SU-DHL-6 (cell line): ENCODE results near the gene ZNF304.

Experiments
- H2AFZ ChIP-seq: fragments of 200-600 bp; sonication (generic); 2 replicates; pipeline ENCODE4 v1.6.1; 2014; ENCODE audit warnings: low read depth, mild to moderate bottlenecking, moderate library complexity, mixed read lengths, antibody characterized with exemption, low read length; ENCODE audit not compliant: severe bottlenecking
- H3F3A ChIP-seq: fragments of 200-600 bp; shearing (Covaris generic); 2 replicates; pipeline ENCODE4 v1.6.0; 2016; ENCODE audit warnings: antibody characterized with exemption, mild to moderate bottlenecking; ENCODE audit not compliant: insufficient read depth
- H3K27ac ChIP-seq: fragments of 200-600 bp; sonication (generic); 2 replicates; pipeline ENCODE4 v1.5.1; 2016; ENCODE audit warnings: low read depth, mild to moderate bottlenecking, low read length, moderate library complexity, mixed read lengths
- H3K27me3 ChIP-seq: fragments of 200-600 bp; sonication (generic), shearing (Covaris generic); 2 replicates; pipeline ENCODE4 v1.6.0; 2014; ENCODE audit warnings: mild to moderate bottlenecking, low read length
- H3K36me3 ChIP-seq: fragments of 200-600 bp; sonication (generic); 2 replicates; pipeline ENCODE4 v1.6.1; 2014; ENCODE audit warnings: mild to moderate bottlenecking, low read length, mixed read lengths
- H3K4me2 ChIP-seq: fragments of 300-600, 200-600 bp; shearing (Covaris generic), sonication (generic); 2 replicates; pipeline ENCODE4 v1.6.0; 2014; ENCODE audit warnings: low read length, low read depth, mild to moderate bottlenecking; ENCODE audit not compliant: poor library complexity, severe bottlenecking
- H3K4me3 ChIP-seq: fragments of 200-600 bp; sonication (generic); 2 replicates; pipeline ENCODE4 v1.5.1; 2014; ENCODE audit warnings: antibody characterized with exemption, low read length, mild to moderate bottlenecking, mixed read lengths; ENCODE audit not compliant: insufficient read depth, poor library complexity, severe bottlenecking
- H3K79me2 ChIP-seq: fragments of 200-600 bp; sonication (generic); 2 replicates; pipeline ENCODE4 v1.6.1; 2014; ENCODE audit warnings: mild to moderate bottlenecking, low read length, moderate library complexity; ENCODE audit not compliant: insufficient read depth
- H3K9ac ChIP-seq: fragments of 200-600 bp; sonication (generic); 2 replicates; pipeline ENCODE4 v1.7.0; 2014; ENCODE audit warnings: mild to moderate bottlenecking, low read length
- H3K9me2 ChIP-seq: fragments of 200-600 bp; sonication (generic); replicated peaks from 2 replicates; pipeline ENCODE4 v1.6.1; 2014; ENCODE audit warnings: low read length; ENCODE audit not compliant: insufficient read depth
- H3K9me3 ChIP-seq: fragments of 200-600 bp; sonication (generic); 2 replicates; pipeline ENCODE4 v1.6.1; 2014; ENCODE audit warnings: low read length, mixed read lengths; ENCODE audit not compliant: insufficient read depth
- H4K20me1 ChIP-seq: fragments of 200-600 bp; sonication (generic); 2 replicates; pipeline ENCODE4 v1.6.1; 2014; ENCODE audit warnings: low read depth, mild to moderate bottlenecking, antibody characterized with exemption, low read length, moderate library complexity, mixed read lengths
- CTCF ChIP-seq: fragments of 200-600 bp; sonication (generic); IDR thresholded peaks from one replicate; pipeline ENCODE4 v1.5.1; 2017; ENCODE audit warnings: antibody characterized with exemption, mild to moderate bottlenecking, low read length, moderate library complexity; ENCODE audit not compliant: insufficient read depth, poor library complexity, severe bottlenecking
- EZH2phosphoT487 ChIP-seq: fragments of 200-600 bp; sonication (generic), shearing (Covaris generic); conservative IDR thresholded peaks from 2 replicates; pipeline ENCODE4 v1.6.1; 2018; ENCODE audit warnings: mild to moderate bottlenecking, antibody characterized with exemption, low read length, moderate library complexity, mixed read lengths

The ZNF304 gene

GRCh38 chr19:57350877-57351805, at the start of gene ZNF304:
TSS of gene ZNF304 (plus strand) at chr19:57351271. CDS start at chr19:57351665, 394 bp downstream.
- H3K9me2 ChIP-seq: no peaks in the 10 kb centered on the region
- peak within 1 kb of the TSS; percentile 82 for H2AFZ ChIP-seq
- H3K4me3 ChIP-seq: peak within 1 kb of the TSS; percentile 79
- H3K4me2 ChIP-seq: peak within 1 kb of the TSS; percentile 68
- H3K9ac ChIP-seq: peak within 1 kb of the TSS; percentile 65
- no peaks in the 10 kb centered on the region for H4K20me1 ChIP-seq
- no peaks in the 10 kb centered on the region for H3K36me3 ChIP-seq
- no peaks in the 10 kb centered on the region for H3K9me3 ChIP-seq
- TF ChIP-seq EZH2phosphoT487 (no peak), CTCF (no peak)
- no peaks in the 10 kb centered on the region for H3K27me3 ChIP-seq
- H3K27ac ChIP-seq: no peak within 1 kb of the TSS
- H3F3A ChIP-seq: no peaks in the 10 kb centered on the region
- H3K79me2 ChIP-seq: peaks cover 14% of the 10 kb centered on the region

- H3F3A ChIP-seq: peaks cover 11% of the 10 kb centered on the region; the same call in 1 of the 2 replicates
- no peaks in the 10 kb centered on the region for H3K9me2 ChIP-seq
- H4K20me1 ChIP-seq: peaks cover 6% of the 10 kb centered on the region; the same call in 1 of the 2 replicates
- H2AFZ ChIP-seq: no peak overlapping the region
- no peak overlapping the region for H3K4me3 ChIP-seq
- H3K27me3 ChIP-seq: no peaks in the 10 kb centered on the region
- H3K9me3 ChIP-seq: no peaks in the 10 kb centered on the region
- no peak overlapping the region for H3K9ac ChIP-seq
- H3K36me3 ChIP-seq: peaks cover 16% of the 10 kb centered on the region; the same call in 1 of the 2 replicates
- no peak for TF ChIP-seq CTCF
- no peak for TF ChIP-seq EZH2phosphoT487
- H3K27ac ChIP-seq: no peak overlapping the region
- no peak overlapping the region for H3K4me2 ChIP-seq
- peaks cover 40% of the 10 kb centered on the region for H3K79me2 ChIP-seq
Measured at GRCh38 chr19:57302020-57302465, 49.0 kb upstream of the ZNF304 start.

GRCh38 chr19:57302727-57303401, 48.2 kb upstream of the ZNF304 start:
- H3K9ac ChIP-seq: no peak overlapping the region
- H4K20me1 ChIP-seq: peaks cover 6% of the 10 kb centered on the region; the same call in 1 of the 2 replicates
- no peak overlapping the region for H2AFZ ChIP-seq
- H3F3A ChIP-seq: peaks cover 11% of the 10 kb centered on the region; the same call in 1 of the 2 replicates
- H3K27ac ChIP-seq: no peak overlapping the region
- no peaks in the 10 kb centered on the region for H3K9me3 ChIP-seq
- no peaks in the 10 kb centered on the region for H3K27me3 ChIP-seq
- H3K4me2 ChIP-seq: no peak overlapping the region
- no peak for TF ChIP-seq EZH2phosphoT487
- no peak for TF ChIP-seq CTCF
- peaks cover 12% of the 10 kb centered on the region; the same call in 1 of the 2 replicates for H3K36me3 ChIP-seq
- no peaks in the 10 kb centered on the region for H3K9me2 ChIP-seq
- no peak overlapping the region for H3K4me3 ChIP-seq
- H3K79me2 ChIP-seq: peaks cover 33% of the 10 kb centered on the region
